Stimulated activated CD4-positive, alpha-beta T cell treated with anti-CD3 and anti-CD28 coated beads, Interleukin-2, amount 100 ng/mL, for 48 hours (primary cell): ENCODE results near the gene BRAF.
A peak's percentile ranks its signal among the peaks of the same experiment; 100 is the strongest.
"Not testable (repeated sequence)": the region's sequence is repeated elsewhere in the genome, so short reads cannot be mapped to it uniquely, and the experiment has no call there.

Experiments
- DNase-seq, 2 donors: peaks; one replicate each; pipeline ENCODE4 v3.0.0-alpha.2; 2020

BRAF gene

DNA sequence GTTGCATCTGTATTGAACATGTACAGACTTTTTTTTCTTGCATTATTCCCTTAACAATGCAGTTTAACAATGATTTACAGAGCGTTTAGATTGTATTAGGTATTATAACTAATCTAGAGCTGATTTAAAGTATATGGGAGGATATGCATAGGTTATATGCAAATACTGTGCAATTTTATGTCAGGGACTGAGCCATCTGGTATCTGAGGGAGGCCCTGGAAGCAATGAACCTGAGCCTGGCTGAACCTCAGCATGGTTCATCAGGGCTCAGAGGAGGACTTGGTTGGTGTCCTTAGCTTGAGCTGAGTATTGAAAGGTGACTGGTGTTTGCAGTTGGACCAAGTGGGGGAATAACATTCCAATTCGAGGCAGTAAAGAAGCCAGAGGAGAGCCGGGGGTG is 247.2 kb downstream of the BRAF start:
- DNase-seq, result no peak

DNA sequence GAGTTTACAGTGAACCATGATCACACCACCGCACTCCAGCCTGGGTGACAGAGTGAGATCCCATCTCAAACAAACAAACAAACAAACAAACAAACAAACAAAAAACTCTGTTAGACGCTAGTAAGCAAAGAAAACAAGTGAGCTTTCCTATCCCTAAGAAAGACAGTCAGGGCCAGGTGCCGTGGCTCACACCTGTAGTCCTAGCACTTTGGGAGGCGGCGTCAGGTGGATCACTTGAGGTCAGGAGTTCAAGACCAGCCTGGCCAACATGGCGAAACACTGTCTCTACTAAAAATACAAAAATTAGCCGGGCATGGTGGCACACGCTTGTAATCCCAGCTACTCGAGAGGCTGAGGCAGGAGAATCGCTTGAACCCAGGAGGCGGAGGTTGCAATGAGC is 247.8 kb downstream of the BRAF start:
- DNase-seq, result not testable (repeated sequence)

DNA sequence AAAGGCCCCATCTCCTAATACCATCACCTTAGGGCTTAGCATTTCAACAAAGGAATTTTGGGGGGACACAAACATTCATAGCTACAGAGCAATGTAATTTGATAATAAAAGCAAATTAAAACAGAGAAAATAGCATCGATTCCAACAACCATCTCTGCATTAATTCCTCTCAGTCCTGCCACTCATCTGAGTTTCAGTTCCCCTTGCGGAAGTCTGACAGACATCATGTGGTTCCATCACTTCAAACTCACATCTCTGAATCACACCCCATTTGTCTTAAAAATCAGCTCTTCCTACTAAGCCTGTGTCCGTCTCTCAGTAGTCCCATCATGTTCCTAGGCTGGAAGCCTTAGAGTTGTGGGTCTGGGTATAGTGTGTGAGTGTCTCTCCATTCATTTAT is 248.4 kb downstream of the BRAF start:
- no peak for DNase-seq

- no peak for DNase-seq
Measured at GRCh38 chr7:140675726-140676125, 249.0 kb downstream of the BRAF start.

GRCh38 chr7:140674899-140675701 is 249.6 kb downstream of the BRAF start:
- no peak for DNase-seq

DNA sequence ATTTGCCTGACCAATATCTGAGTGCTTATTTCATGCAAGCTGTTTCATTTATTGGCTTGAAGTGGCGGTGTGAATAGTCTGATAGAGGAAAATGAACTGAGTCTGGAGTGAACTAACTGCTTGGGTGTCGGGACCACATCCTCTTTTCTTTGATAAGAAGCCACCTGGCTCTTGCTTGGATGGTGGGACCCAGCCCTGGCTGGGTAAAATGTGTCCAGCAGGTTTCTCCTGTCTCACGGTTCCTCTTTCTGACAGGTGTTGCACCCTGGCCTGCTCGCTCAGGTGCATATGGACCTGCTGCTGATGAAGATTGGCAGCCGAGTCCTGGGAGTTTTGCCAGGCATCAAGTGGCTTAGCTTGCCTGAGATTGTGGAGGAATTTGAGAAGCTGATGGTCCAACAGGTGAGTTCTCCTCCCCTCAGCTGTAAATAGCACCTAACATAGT is 250.4 kb downstream of the BRAF start:
- DNase-seq, result no peak

- no peak for DNase-seq
Measured at GRCh38 chr7:140673774-140674155, 251.0 kb downstream of the BRAF start.

DNA sequence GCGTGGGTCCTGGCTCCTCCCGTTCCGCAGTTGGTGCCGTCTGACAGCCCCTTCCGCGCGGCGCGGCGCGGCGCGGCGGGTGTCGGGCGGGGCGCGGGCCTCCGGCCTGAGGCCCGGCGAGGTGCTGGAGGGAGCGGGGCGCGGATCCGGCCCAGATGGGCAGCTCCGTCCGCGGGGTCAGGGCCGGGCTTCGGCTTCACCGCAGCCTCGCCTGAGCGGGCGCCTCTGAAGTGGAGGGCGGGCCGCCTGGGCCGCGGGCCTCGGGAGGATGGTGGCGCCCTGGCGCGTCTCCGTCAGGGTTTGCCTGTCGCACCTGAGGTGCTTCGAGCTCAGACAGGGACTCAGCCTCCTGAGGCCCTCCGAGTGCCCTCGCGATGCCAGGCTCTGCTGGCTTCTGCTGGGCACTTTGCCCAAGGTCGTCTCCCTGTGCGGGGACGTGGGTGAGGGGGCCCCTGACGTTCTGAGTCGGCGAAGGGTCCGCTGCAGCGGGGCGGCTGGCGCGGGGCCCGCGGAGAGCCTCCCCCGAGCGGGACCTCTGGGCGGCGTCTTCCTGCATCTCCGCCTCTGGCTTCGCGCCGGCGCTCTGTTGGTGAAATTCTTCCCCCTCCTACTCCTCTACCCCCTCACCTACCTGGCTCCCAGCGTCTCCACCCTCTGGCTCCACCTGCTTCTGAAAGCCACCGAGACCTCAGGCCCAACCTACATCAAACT is 251.5 kb downstream of the BRAF start:
- peak; percentile 32 to 46 for DNase-seq

DNA sequence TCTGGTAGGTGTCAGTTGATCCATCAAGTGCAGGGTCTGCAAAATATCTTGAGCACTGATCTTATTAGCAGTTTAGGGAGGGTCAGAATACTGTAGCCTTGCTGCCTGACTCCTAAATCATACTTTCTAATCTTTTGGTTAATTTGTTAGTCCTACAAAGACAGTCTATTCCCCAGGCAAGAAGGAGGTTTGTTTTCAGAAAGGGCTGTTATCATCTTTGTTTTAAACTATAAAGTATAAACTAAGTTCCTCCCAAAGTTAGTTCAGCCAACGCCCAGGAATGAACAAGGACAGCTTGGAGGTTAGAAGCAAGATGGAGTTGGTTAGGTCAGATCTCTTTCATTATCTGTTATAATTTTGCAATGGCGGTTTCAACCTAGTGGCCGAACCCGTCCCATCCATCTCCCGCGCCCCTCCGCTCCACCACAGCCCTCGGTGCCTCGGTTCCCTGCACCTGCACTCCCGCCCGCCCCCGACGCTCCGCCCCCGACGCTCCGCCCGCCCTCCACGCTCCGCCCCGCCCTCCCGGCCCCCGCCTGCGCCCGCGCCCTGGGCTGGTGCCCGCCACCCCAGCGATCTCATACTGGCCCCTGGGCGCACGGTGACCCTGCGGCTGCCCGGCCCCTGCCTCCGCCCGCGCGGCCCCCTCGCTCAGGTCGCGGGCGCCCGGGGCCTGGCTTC is 252.2 kb downstream of the BRAF start, which contains the start of gene ADCK2:
Gene ADCK2 (plus strand): TSS at position 564 of the 681 bp plus-strand sequence. CDS start 386 bp downstream, outside the sequence.
- DNase-seq, result peak; percentile 47 to 58

GRCh38 chr7:140671966-140672365 is 252.8 kb downstream of the BRAF start:
- no peak for DNase-seq

- no peak for DNase-seq
Measured at GRCh38 chr7:140670343-140670935, 254.3 kb downstream of the BRAF start.

- not testable (repeated sequence) for DNase-seq
Measured at GRCh38 chr7:140669862-140670261, 254.9 kb downstream of the BRAF start.

GRCh38 chr7:140669352-140669751 is 255.4 kb downstream of the BRAF start:
- DNase-seq, result no peak
